ENCODE data around the gene MPZL2. TPM values are rescaled to one million over a fixed set of nuclear protein-coding genes. Genes with fewer than 3 reads are reported as not detected.

Gene MPZL2
- total RNA-seq, 4 donors from 2014 or later: 1.2 to 7.9 (median 3.4) TPM

DNA sequence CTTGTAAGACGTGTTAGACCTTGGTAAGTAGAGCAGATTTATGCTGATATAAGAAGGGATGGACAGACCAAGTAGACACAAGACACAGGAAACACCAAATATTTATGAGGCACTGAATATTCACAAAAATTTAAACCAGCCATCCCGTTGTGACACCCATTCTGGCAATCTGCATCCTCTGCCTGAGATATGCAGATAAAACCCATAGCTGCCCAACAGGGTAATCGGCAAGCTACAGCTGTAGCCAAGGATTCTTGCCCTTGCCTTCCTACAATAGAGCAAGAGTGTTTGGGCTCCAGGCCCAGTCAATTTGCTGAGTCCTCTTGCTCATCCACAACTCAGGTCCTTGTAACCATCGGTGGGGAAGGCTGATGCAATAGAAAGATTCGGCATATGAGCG is 18.5 kb upstream of the MPZL2 start:
- H3K27me3 ChIP-seq: peaks cover 0 to 4% (median 0%) of the 10 kb centered on the region in 3 donors
- DNase-seq (no peak), ATAC-seq (no peak)
- intact Hi-C loops (cut with DNase I; ENCODE audit: low total_unique reads) (no loop called here), in situ Hi-C loops (cut with MboI; ENCODE audit: low sequenced_read_pairs in 4 of 4) (no loop called here)
- no peaks in the 10 kb centered on the region for H3K9me3 ChIP-seq
- no peak overlapping the region for H3K4me3 ChIP-seq
- H3K36me3 ChIP-seq: no peaks in the 10 kb centered on the region
- TF ChIP-seq, protein P1, sequence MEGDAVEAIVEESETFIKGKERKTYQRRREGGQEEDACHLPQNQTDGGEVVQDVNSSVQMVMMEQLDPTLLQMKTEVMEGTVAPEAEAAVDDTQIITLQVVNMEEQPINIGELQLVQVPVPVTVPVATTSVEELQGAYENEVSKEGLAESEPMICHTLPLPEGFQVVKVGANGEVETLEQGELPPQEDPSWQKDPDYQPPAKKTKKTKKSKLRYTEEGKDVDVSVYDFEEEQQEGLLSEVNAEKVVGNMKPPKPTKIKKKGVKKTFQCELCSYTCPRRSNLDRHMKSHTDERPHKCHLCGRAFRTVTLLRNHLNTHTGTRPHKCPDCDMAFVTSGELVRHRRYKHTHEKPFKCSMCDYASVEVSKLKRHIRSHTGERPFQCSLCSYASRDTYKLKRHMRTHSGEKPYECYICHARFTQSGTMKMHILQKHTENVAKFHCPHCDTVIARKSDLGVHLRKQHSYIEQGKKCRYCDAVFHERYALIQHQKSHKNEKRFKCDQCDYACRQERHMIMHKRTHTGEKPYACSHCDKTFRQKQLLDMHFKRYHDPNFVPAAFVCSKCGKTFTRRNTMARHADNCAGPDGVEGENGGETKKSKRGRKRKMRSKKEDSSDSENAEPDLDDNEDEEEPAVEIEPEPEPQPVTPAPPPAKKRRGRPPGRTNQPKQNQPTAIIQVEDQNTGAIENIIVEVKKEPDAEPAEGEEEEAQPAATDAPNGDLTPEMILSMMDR (IDR thresholded peaks at IDR 0.05 in 4 of 5, conservative IDR thresholded peaks at IDR 0.05 in 1 of 5): no peak
- no peak for TF ChIP-seq POLR2A (IDR thresholded peaks at IDR 0.05)
- H3K4me1 ChIP-seq: no peaks in the 10 kb centered on the region
- H3K27ac ChIP-seq: no peak overlapping the region

DNA sequence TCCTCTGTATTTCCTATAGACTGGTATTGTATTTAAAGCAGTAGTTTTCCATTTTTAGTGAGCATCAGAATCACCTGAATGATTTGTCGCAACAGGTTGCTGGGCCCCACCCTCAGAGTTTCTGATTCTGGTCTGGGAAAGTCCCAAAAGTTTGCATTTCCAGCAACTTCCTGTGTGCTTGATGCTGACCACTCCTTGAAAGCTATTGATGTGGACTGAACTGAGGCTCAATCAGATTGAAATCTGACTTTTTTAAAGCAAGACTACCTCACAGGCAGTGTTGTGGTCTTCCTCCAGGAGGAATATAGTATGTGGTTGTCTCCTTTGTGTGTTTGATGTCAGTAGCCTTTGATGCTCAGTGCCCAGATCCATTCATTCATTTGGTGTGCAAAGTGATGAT is 17.2 kb upstream of the MPZL2 start:
- TF ChIP-seq, protein P1 (IDR thresholded peaks at IDR 0.05 in 4 of 5, conservative IDR thresholded peaks at IDR 0.05 in 1 of 5): no peak
- TF ChIP-seq POLR2A (IDR thresholded peaks at IDR 0.05): no peak
- no peaks in the 10 kb centered on the region for H3K9me3 ChIP-seq
- H3K27me3 ChIP-seq: peaks cover 0 to 4% (median 0%) of the 10 kb centered on the region in 3 donors
- H3K4me1 ChIP-seq: no peaks in the 10 kb centered on the region
- no peaks in the 10 kb centered on the region for H3K36me3 ChIP-seq
- no peak overlapping the region for H3K4me3 ChIP-seq
- DNase-seq: no peak
- ATAC-seq: no peak
- no peak overlapping the region for H3K27ac ChIP-seq
- in situ Hi-C loops (cut with MboI; ENCODE audit: low sequenced_read_pairs in 4 of 4) (no loop called here), intact Hi-C loops (cut with DNase I; ENCODE audit: low total_unique reads) (no loop called here)

DNA sequence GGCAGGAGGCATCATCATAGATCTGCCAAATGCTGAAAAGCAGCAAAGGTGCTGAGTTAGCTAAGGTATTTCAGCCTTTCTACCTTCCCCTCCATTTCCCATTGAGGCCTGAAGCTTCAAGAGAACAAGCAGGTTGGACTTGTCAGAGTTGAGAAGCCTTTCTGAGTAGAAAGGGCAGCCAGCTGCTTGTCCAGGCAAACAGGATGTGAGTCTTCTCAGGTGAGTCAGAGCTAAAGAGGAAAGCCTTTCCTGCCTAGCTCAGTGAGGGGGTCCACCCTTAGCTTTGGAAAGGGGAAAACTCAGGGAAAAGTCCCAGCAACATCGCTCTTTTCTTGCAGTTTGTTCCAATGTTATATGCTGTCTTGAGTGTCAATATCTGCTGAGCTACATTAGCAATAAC is 13.2 kb upstream of the MPZL2 start:
- Histone ChIP-seq H3K27me3 (peaks cover 4 to 13% (median 13%) of the 10 kb centered on the region in 3 donors), H3K27ac (peak overlapping the region in 1 of 4 donors; percentile 57), H3K36me3 (no peaks in the 10 kb centered on the region), H3K4me1 (no peaks in the 10 kb centered on the region), H3K4me3 (no peak overlapping the region), H3K9me3 (no peaks in the 10 kb centered on the region)
- in situ Hi-C loops (cut with MboI; ENCODE audit: low sequenced_read_pairs in 4 of 4): no loop called here
- DNase-seq (no peak), ATAC-seq (peak in 1 of 2 donors; percentile 44)
- TF ChIP-seq, protein P1 (IDR thresholded peaks at IDR 0.05 in 4 of 5, conservative IDR thresholded peaks at IDR 0.05 in 1 of 5): no peak
- peak in 1 of 2 donors; percentile 9 for TF ChIP-seq POLR2A (IDR thresholded peaks at IDR 0.05)
- intact Hi-C loops (cut with DNase I; ENCODE audit: low total_unique reads): loop anchor here (5.0 kb wide), 1 partner anchor 35 kb away; no protein-coding TSS in a partner anchor

DNA sequence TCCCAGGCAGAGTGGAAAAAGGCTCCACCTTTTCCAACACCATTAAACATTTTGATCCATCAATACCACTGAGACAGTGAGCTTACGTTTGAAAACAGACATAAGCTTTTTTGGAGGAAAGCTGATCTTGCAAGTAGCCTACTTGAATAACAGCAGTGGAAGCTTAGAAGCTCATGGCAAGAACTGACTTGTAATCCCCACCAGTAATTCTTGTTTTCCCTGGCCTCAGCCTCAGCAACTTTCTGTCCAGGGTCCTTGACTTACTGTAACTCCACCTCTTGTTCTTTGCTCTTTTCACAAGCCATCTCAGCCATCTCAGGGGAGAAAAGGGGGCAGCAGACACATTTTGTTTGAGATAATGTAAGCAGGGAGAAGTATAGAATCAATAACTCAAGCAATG is 12.3 kb upstream of the MPZL2 start:
- Histone ChIP-seq H3K4me3 (no peak overlapping the region), H3K27ac (peak overlapping the region in 1 of 4 donors; percentile 53), H3K9me3 (no peaks in the 10 kb centered on the region), H3K27me3 (peaks cover 4 to 13% (median 13%) of the 10 kb centered on the region in 3 donors), H3K4me1 (no peaks in the 10 kb centered on the region), H3K36me3 (no peaks in the 10 kb centered on the region)
- in situ Hi-C loops (cut with MboI; ENCODE audit: low sequenced_read_pairs in 4 of 4) (no loop called here), intact Hi-C loops (cut with DNase I; ENCODE audit: low total_unique reads) (loop anchor here (5.0 kb wide), 1 partner anchor 34 kb away; no protein-coding TSS in a partner anchor)
- ATAC-seq: no peak
- DNase-seq: no peak
- TF ChIP-seq POLR2A (IDR thresholded peaks at IDR 0.05): no peak
- TF ChIP-seq, protein P1 (IDR thresholded peaks at IDR 0.05 in 4 of 5, conservative IDR thresholded peaks at IDR 0.05 in 1 of 5): no peak

DNA sequence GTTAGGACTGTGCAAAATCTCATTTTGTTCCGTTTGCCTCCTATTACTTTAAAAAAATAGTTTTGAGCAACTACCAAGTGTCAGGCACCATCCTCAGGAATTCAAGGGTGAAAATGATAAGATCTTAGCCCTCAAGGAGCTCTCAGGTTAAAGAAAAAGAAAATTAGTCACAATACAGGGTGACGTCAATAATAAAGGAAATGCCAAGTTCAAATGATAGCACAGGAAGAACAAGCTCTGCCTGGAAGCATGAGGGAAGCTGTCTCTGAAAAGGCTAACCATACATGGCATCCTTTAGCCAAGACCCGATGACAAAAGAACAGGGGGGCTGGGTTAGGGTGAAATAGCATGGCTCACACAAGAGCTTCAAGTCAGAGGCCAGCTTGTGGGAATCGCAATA is 11.1 kb upstream of the MPZL2 start:
- Histone ChIP-seq H3K4me3 (no peak overlapping the region), H3K4me1 (no peaks in the 10 kb centered on the region), H3K27me3 (peaks cover 6 to 13% (median 13%) of the 10 kb centered on the region in 3 donors), H3K9me3 (no peaks in the 10 kb centered on the region), H3K36me3 (no peaks in the 10 kb centered on the region), H3K27ac (peak overlapping the region in 2 of 4 donors; percentile 53 to 58)
- no peak for DNase-seq
- TF ChIP-seq, protein P1 (IDR thresholded peaks at IDR 0.05 in 4 of 5, conservative IDR thresholded peaks at IDR 0.05 in 1 of 5): no peak
- no peak for TF ChIP-seq POLR2A (IDR thresholded peaks at IDR 0.05)
- intact Hi-C loops (cut with DNase I; ENCODE audit: low total_unique reads) (loop anchor here (5.0 kb wide), 1 partner anchor 33 kb away; no protein-coding TSS in a partner anchor), in situ Hi-C loops (cut with MboI; ENCODE audit: low sequenced_read_pairs in 4 of 4) (no loop called here)
- ATAC-seq: peak; percentile 49 to 52

All from gastrocnemius medialis (tissue), 4 donors.